ENCODE results near the gene DHX8. TPM values are rescaled to one million over a fixed set of nuclear protein-coding genes. Genes with fewer than 3 reads are reported as not detected.
A peak's percentile ranks its signal among the peaks of the same experiment; 100 is the strongest.
"Not testable (repeated sequence)": the region's sequence is repeated elsewhere in the genome, so short reads cannot be mapped to it uniquely, and the experiment has no call there.

The DHX8 gene
- total and polyA plus RNA-seq, 5 donors from 2014 or later, result 19.8 to 129 (median 26.9) TPM

GRCh38 chr17:43476306-43476705 is 7.5 kb upstream of the DHX8 start:
- H3K27me3 ChIP-seq (ENCODE audit: control insufficient read depth, insufficient read depth, low read length); H3K36me3 ChIP-seq (ENCODE audit: control insufficient read depth, insufficient read depth, low read length); H3K36me3 Mint-ChIP-seq; H3K4me3 ChIP-seq (ENCODE audit: low read depth, low read length); H3K4me3 Mint-ChIP-seq; H3K27ac ChIP-seq (ENCODE audit: insufficient read depth, low read length, poor library complexity, severe bottlenecking); H3K4me1 Mint-ChIP-seq; H3K9me3 Mint-ChIP-seq; DNase-seq; ATAC-seq (ENCODE audit: low read depth in 2 of 2); H3K9me3 ChIP-seq (ENCODE audit: control insufficient read depth in 2 of 2, low read length in 2 of 2); H3K27ac Mint-ChIP-seq; H3K4me1 ChIP-seq (ENCODE audit: control insufficient read depth, insufficient read depth, low read length, poor library complexity, severe bottlenecking): not testable (repeated sequence)
- H3K27me3 Mint-ChIP-seq, result peaks cover 15% of the 10 kb centered on the region

DNA sequence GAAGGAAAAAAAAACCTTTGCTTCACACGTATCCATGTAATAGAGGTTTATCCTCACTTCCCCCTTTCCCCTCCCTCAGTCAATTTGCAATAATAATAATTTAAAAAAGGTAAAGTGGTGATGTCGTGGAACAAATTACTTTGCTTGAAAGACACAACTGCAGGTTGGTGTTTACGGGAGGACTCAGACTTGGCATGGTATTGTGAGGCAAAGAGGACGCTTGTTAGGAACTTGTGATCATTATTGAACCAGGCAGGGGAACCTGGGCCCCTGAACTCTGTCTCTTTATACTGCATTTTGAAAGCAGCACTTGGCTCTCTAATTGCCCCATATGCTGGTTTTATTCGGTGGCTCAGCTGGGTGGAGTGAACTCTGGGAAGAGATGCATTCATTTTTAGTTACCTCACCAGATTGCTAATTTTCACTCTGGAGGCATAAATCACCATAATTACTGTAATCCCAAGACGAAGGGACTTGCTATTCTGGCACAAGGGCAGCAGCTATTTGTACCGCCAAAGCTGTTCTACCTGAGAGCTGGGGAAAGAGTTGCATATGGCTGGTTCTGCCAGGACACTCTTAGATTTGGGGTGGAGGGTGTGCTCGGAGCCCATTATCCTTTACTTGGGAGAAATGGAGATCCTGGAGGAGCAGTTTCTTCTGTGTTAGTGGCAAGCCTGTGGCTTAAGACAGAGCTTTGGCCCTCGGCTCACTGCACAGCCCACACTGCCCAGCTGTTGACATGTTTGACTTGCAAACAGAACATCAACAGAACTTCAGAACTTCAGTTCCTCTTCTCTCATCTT is 5.7 kb upstream of the DHX8 start:
- peaks cover 5% of the 10 kb centered on the region for H3K27me3 ChIP-seq (ENCODE audit: control insufficient read depth, insufficient read depth, low read length)
- no peaks in the 10 kb centered on the region for H3K4me1 Mint-ChIP-seq

DNA sequence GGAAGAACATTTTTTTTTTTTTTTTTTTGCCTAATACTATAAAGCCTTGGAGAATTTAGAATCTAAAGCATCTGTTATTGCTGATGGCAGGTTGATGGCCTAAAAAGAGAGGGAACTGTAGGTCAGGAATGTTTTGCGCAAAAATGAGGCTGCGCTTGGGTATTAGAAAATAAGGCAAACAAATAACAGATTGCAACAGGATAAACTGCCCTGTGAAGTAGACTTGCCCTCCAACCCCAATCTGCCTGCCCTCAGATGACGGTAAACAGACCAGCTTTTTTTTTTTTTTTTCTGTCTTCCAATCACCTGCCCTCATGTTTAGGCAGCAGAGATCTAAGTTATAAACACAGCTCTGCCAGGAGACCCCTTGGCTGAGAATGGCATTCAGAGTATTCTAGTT is 3.8 kb upstream of the DHX8 start:
- Histone ChIP-seq H3K9me3 (ENCODE audit: control insufficient read depth in 2 of 2, low read length in 2 of 2) (no peaks in the 10 kb centered on the region), H3K36me3 (ENCODE audit: control insufficient read depth, insufficient read depth, low read length) (no peaks in the 10 kb centered on the region), H3K27me3 (ENCODE audit: control insufficient read depth, insufficient read depth, low read length) (peaks cover 3% of the 10 kb centered on the region), H3K27ac (ENCODE audit: insufficient read depth, low read length, poor library complexity, severe bottlenecking) (no peak overlapping the region), H3K4me1 (ENCODE audit: control insufficient read depth, insufficient read depth, low read length, poor library complexity, severe bottlenecking) (peaks cover 12% of the 10 kb centered on the region), H3K4me3 (ENCODE audit: low read depth, low read length) (no peak overlapping the region)
- no peak overlapping the region for H3K4me3 Mint-ChIP-seq
- H3K36me3 Mint-ChIP-seq, result peaks cover 5% of the 10 kb centered on the region
- H3K27me3 Mint-ChIP-seq, result peaks cover 21% of the 10 kb centered on the region
- no peaks in the 10 kb centered on the region for H3K9me3 Mint-ChIP-seq
- peaks cover 5 to 17% (median 10%) of the 10 kb centered on the region in 4 donors for H3K4me1 Mint-ChIP-seq
- no peak overlapping the region for H3K27ac Mint-ChIP-seq
- no peak for ATAC-seq (ENCODE audit: low read depth in 2 of 2)
- no peak for DNase-seq

More for the DNA sequence above, 5.7 kb upstream of the DHX8 start:
- Mint-ChIP-seq H3K27ac (no peak overlapping the region), H3K36me3 (no peaks in the 10 kb centered on the region), H3K9me3 (no peaks in the 10 kb centered on the region), H3K27me3 (peaks cover 15% of the 10 kb centered on the region), H3K4me3 (no peak overlapping the region)
- no peak overlapping the region for H3K27ac ChIP-seq (ENCODE audit: insufficient read depth, low read length, poor library complexity, severe bottlenecking)
- ATAC-seq (ENCODE audit: low read depth in 2 of 2), result no peak
- peaks cover under 1% of the 10 kb centered on the region for H3K4me1 ChIP-seq (ENCODE audit: control insufficient read depth, insufficient read depth, low read length, poor library complexity, severe bottlenecking)
- H3K4me3 ChIP-seq (ENCODE audit: low read depth, low read length), result no peak overlapping the region
- DNase-seq, result no peak
- H3K36me3 ChIP-seq (ENCODE audit: control insufficient read depth, insufficient read depth, low read length), result no peaks in the 10 kb centered on the region
- H3K9me3 ChIP-seq (ENCODE audit: control insufficient read depth in 2 of 2, low read length in 2 of 2), result no peaks in the 10 kb centered on the region

DNA sequence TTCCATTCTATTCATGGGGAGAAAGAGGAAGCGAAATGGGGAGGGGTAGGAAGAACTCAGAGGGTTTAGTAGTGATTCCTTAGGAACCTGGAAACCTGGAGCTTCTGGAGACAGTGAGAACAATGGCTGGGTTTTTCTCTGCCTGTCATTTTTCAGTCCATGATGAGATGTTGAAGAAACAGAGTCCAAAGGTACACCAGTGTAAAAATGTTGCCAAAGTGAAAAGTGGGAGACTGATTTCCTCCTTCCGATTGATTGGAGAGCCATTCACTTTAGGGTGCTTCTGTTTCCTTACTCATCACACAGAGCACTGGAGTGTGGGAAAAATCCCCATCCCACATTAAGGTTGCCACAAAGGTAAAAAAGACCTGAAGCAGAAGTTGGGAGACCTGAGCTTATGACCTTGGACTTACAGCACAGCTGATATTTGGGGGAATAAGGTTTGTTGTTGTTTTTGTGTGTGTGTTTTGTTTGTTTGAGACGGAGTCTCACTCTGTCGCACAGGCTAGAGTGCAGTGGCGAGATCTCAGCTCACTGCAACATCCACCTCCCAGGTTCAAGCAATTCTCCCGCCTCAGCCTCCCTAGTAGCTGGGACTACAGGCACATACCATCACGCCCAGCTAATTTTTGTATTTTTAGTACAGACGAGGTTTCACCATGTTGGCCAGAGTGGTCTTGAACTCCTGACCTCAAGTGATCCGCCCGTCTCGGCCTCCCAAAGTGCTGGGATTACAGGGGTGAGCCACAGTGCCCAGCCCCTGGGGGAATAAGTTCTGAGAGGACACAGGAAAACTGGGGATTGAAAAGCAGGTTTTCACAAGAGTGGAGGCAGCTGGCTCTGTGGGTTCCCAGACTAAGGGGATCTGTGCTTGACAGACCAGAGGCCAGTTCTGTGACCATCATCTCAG is 1.4 kb upstream of the DHX8 start:
- peak overlapping the region in 1 of 4 donors; percentile 27 for H3K4me3 Mint-ChIP-seq
- Histone ChIP-seq H3K4me3 (ENCODE audit: low read depth, low read length) (no peak overlapping the region), H3K27ac (ENCODE audit: insufficient read depth, low read length, poor library complexity, severe bottlenecking) (no peak overlapping the region), H3K4me1 (ENCODE audit: control insufficient read depth, insufficient read depth, low read length, poor library complexity, severe bottlenecking) (peaks cover 31% of the 10 kb centered on the region), H3K9me3 (ENCODE audit: control insufficient read depth in 2 of 2, low read length in 2 of 2) (no peaks in the 10 kb centered on the region), H3K36me3 (ENCODE audit: control insufficient read depth, insufficient read depth, low read length) (no peaks in the 10 kb centered on the region), H3K27me3 (ENCODE audit: control insufficient read depth, insufficient read depth, low read length) (peaks cover 3% of the 10 kb centered on the region)
- DNase-seq, result no peak
- H3K27ac Mint-ChIP-seq, result peak overlapping the region in 1 of 3 donors; percentile 14
- peaks cover 6% of the 10 kb centered on the region for H3K36me3 Mint-ChIP-seq
- peaks cover 17% of the 10 kb centered on the region for H3K27me3 Mint-ChIP-seq
- ATAC-seq (ENCODE audit: low read depth in 2 of 2), result no peak
- H3K9me3 Mint-ChIP-seq, result no peaks in the 10 kb centered on the region
- H3K4me1 Mint-ChIP-seq, result peaks cover 14 to 40% (median 25%) of the 10 kb centered on the region in 4 donors

DNA sequence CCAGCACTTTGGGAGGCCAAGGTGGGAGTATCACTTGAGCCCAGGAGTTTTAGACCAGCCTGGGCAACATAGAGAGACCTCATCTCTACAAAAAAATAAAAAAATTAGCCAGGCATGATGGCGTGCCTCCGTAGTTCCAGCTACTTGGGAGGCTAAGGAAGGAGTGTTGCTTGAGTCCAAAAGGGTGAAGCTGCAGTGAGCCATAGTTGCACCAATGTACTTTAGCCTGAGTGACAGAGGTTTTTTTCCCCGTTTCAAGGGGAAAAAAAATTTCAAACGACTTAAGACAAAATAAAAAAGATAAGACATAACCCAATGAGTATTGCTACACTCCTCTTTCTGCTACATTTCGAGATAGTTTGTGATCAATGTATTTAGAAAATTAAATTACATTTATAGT is 6.8 kb downstream of the DHX8 start:
- Mint-ChIP-seq H3K4me1 (peaks cover 2 to 30% (median 21%) of the 10 kb centered on the region in 4 donors), H3K9me3 (no peaks in the 10 kb centered on the region), H3K4me3 (peak overlapping the region in 1 of 4 donors; percentile 10), H3K27me3 (no peaks in the 10 kb centered on the region), H3K36me3 (peaks cover 42% of the 10 kb centered on the region), H3K27ac (no peak overlapping the region)
- Histone ChIP-seq H3K27ac (ENCODE audit: insufficient read depth, low read length, poor library complexity, severe bottlenecking) (no peak overlapping the region), H3K4me1 (ENCODE audit: control insufficient read depth, insufficient read depth, low read length, poor library complexity, severe bottlenecking) (peaks cover 12% of the 10 kb centered on the region), H3K36me3 (ENCODE audit: control insufficient read depth, insufficient read depth, low read length) (peaks cover 58% of the 10 kb centered on the region), H3K4me3 (ENCODE audit: low read depth, low read length) (no peak overlapping the region), H3K9me3 (ENCODE audit: control insufficient read depth in 2 of 2, low read length in 2 of 2) (no peaks in the 10 kb centered on the region), H3K27me3 (ENCODE audit: control insufficient read depth, insufficient read depth, low read length) (no peaks in the 10 kb centered on the region)
- ATAC-seq (ENCODE audit: low read depth in 2 of 2), result no peak
- no peak for DNase-seq

- DNase-seq; H3K4me1 Mint-ChIP-seq; H3K4me1 ChIP-seq (ENCODE audit: control insufficient read depth, insufficient read depth, low read length, poor library complexity, severe bottlenecking); H3K27ac Mint-ChIP-seq; H3K9me3 ChIP-seq (ENCODE audit: control insufficient read depth in 2 of 2, low read length in 2 of 2); H3K4me3 ChIP-seq (ENCODE audit: low read depth, low read length); H3K27me3 Mint-ChIP-seq; H3K9me3 Mint-ChIP-seq; H3K27ac ChIP-seq (ENCODE audit: insufficient read depth, low read length, poor library complexity, severe bottlenecking); H3K27me3 ChIP-seq (ENCODE audit: control insufficient read depth, insufficient read depth, low read length); H3K4me3 Mint-ChIP-seq; ATAC-seq (ENCODE audit: low read depth in 2 of 2): not testable (repeated sequence)
- H3K36me3 ChIP-seq (ENCODE audit: control insufficient read depth, insufficient read depth, low read length), result peaks cover 83% of the 10 kb centered on the region
- H3K36me3 Mint-ChIP-seq, result peaks cover 54% of the 10 kb centered on the region
Measured at GRCh38 chr17:43509440-43509839, 25.7 kb downstream of the DHX8 start.

DNA sequence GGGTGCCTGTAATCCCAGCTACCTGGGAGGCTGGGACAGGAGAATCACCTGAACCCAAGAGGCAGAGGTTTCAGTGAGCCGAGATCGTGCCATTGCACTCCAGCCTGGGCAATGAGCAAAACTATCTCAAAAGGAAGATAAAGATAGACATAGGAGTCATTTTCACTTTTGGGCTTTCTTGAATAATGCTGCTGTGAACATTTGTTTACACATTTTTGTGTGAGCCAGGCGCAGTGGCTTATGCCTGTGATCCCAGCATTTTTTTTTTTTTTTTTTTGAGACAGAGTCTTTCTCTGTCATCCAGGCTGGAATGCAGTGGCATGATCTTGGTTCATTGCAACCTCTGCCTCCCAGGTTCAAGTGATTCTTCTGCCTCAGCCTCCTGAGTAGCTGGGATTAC is 27.4 kb downstream of the DHX8 start:
- not testable (repeated sequence) for H3K4me3 ChIP-seq (ENCODE audit: low read depth, low read length); H3K9me3 Mint-ChIP-seq; H3K27ac Mint-ChIP-seq; DNase-seq; H3K4me3 Mint-ChIP-seq; ATAC-seq (ENCODE audit: low read depth in 2 of 2); H3K27me3 Mint-ChIP-seq; H3K27ac ChIP-seq (ENCODE audit: insufficient read depth, low read length, poor library complexity, severe bottlenecking); H3K9me3 ChIP-seq (ENCODE audit: control insufficient read depth in 2 of 2, low read length in 2 of 2); H3K4me1 ChIP-seq (ENCODE audit: control insufficient read depth, insufficient read depth, low read length, poor library complexity, severe bottlenecking); H3K4me1 Mint-ChIP-seq; H3K27me3 ChIP-seq (ENCODE audit: control insufficient read depth, insufficient read depth, low read length)
- H3K36me3 ChIP-seq (ENCODE audit: control insufficient read depth, insufficient read depth, low read length), result peaks cover 83% of the 10 kb centered on the region
- peaks cover 54% of the 10 kb centered on the region for H3K36me3 Mint-ChIP-seq
